GM23248 (cell line): Measurements from ENCODE around the gene MRPS34. TPM values are rescaled to one million over a fixed set of nuclear protein-coding genes. Genes with fewer than 3 reads are reported as not detected.

ENCODE experiments used
- DNase-seq: peaks from one replicate; pipeline ENCODE4 v3.0.0-alpha.2; 2015
- H2AFZ ChIP-seq: fragments of 200-600 bp; sonication (generic); 2 replicates; pipeline ENCODE4 v1.6.1; 2016; ENCODE audit warnings: antibody characterized with exemption
- H3F3A ChIP-seq: fragments of 200-600 bp; sonication (generic); 2 replicates; pipeline ENCODE4 v1.6.1; 2016; ENCODE audit warnings: mild to moderate bottlenecking, antibody characterized with exemption, mixed run types; ENCODE audit not compliant: insufficient read depth
- H3K27ac ChIP-seq: fragments of 200-600 bp; sonication (generic); 2 replicates; pipeline ENCODE4 v1.5.1; 2016; ENCODE audit warnings: mild to moderate bottlenecking
- H3K27me3 ChIP-seq: fragments of 200-600 bp; sonication (generic); replicated peaks from 2 replicates; pipeline ENCODE4 v1.6.1; 2016; ENCODE audit warnings: mild to moderate bottlenecking; ENCODE audit not compliant: insufficient read depth
- H3K36me3 ChIP-seq: fragments of 200-600 bp; sonication (generic); 2 replicates; pipeline ENCODE4 v1.6.1; 2016; ENCODE audit warnings: low read depth, mild to moderate bottlenecking
- H3K4me1 ChIP-seq: fragments of 200-600 bp; sonication (generic); 2 replicates; pipeline ENCODE4 v1.6.1; 2016; ENCODE audit warnings: mild to moderate bottlenecking; ENCODE audit not compliant: insufficient read depth
- H3K4me2 ChIP-seq: fragments of 200-600 bp; sonication (generic); one replicate; pipeline ENCODE4 v1.6.1; 2016; ENCODE audit warnings: mild to moderate bottlenecking; ENCODE audit not compliant: unreplicated experiment
- H3K4me3 ChIP-seq: fragments of 200-600 bp; sonication (generic); 2 replicates; pipeline ENCODE4 v1.5.1; 2016; ENCODE audit warnings: mild to moderate bottlenecking
- H3K79me2 ChIP-seq: fragments of 200-600 bp; sonication (generic); 2 replicates; pipeline ENCODE4 v1.6.1; 2016; ENCODE audit warnings: mild to moderate bottlenecking; ENCODE audit not compliant: insufficient read depth
- H3K9ac ChIP-seq: fragments of 200-600 bp; sonication (generic); 2 replicates; pipeline ENCODE4 v1.6.1; 2016; ENCODE audit warnings: mild to moderate bottlenecking
- H3K9me2 ChIP-seq: fragments of 200-600 bp; sonication (generic); 2 replicates; pipeline ENCODE4 v1.6.1; 2016; ENCODE audit warnings: mixed run types, mild to moderate bottlenecking, moderate library complexity; ENCODE audit not compliant: insufficient read depth
- H3K9me3 ChIP-seq: fragments of 200-600 bp; sonication (generic); one replicate; pipeline ENCODE4 v1.6.1; 2017; ENCODE audit warnings: low read depth
- H4K20me1 ChIP-seq: fragments of 200-600 bp; sonication (generic); 2 replicates; pipeline ENCODE4 v1.6.0; 2016; ENCODE audit not compliant: insufficient read depth
- EZH2 ChIP-seq: fragments of 200-600 bp; sonication (generic); IDR thresholded peaks from 2 replicates; pipeline ENCODE4 v1.6.1; 2018; ENCODE audit warnings: antibody characterized with exemption, mild to moderate bottlenecking; ENCODE audit not compliant: insufficient read depth, poor library complexity, severe bottlenecking
- EZH2phosphoT487 ChIP-seq: fragments of 200-600 bp; sonication (generic); IDR thresholded peaks from 2 replicates; pipeline ENCODE4 v1.6.1; 2018; ENCODE audit warnings: antibody characterized with exemption, moderate library complexity, mild to moderate bottlenecking, low read depth; ENCODE audit not compliant: insufficient read depth
- WGBS, 2 experiments: methylation state at CpG; one replicate each; pipeline ENCODE4 v1.1.6; 2015 to 2017; ENCODE audit warnings: low lambda C conversion rate in 2 of 2, low coverage in 1 of 2; ENCODE audit errors: missing lambda C conversion rate in 2 of 2; 5-methylcytosine and 5-hydroxymethylcytosine counted together
- in situ Hi-C: fragments of 300-500 bp; cut with MboI; formaldehyde crosslinking; loops from 2 replicates; pipeline ENCODE4 v1.15.0; 2020
- polyA plus RNA-seq: library from polyadenylated mRNA; unstranded; fragments of >200 nt; fragmentation: Nextera tagmentation; extraction: Ambion mirVana; gene quantifications from 2 replicates; pipeline ENCODE4 v1.2.1, GENCODE V29; 2016
- total RNA-seq: library from RNA; depleted of rRNA; stranded (reverse); fragments of >200 nt; shearing (Covaris generic); gene quantifications from 2 replicates; pipeline ENCODE4 v1.2.3, GENCODE V29; 2014

Gene MRPS34
- total and polyA plus RNA-seq, 2 experiments from 2014 or later: 96.5 to 119 TPM

DNA sequence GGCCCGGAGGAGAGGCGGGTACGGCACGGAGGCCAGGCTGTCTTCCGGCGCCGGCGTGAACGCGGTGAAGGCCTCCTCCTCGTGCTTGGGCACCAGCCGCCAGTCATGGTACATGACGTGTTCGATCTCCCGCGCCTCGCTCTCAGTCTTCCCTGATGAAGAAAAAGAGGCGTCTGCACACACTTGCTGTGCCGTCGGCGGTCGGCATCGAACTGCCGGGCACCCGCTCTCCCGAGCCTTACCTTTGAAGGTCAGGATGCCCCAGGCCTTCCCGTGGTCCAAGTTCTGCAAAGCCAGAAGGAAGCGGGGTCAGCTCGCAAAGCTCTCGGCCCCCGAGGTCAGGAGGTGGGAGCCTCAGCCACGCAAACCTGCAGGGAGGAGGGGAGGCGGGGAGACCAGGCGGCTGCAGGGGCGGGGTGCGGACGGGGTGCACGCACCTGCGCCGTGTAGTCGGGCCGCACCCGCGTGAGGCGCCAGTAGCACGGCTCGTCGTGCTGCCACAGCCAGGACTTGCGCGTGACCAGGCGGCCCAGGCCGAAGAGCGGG, 499 bp downstream of the MRPS34 start, which contains the start of gene EME2:
TSS of gene EME2 (plus strand) at position 449 of the 546 bp plus-strand sequence. CDS start 418 bp downstream, outside the sequence.
- H3K9ac ChIP-seq: peak within 1 kb of the TSS; percentile 86
- peaks cover 9% of the 10 kb centered on the region; the same call in 1 of the 2 replicates for H3K4me1 ChIP-seq
- H3K27me3 ChIP-seq: no peaks in the 10 kb centered on the region
- H3K36me3 ChIP-seq: no peaks in the 10 kb centered on the region
- DNase-seq: peak; percentile 74
- H3K9me3 ChIP-seq: no peaks in the 10 kb centered on the region
- WGBS, 2 experiments: 1% methylated on average over 36 to 48 of the region's 53 CpGs
- H3K9me2 ChIP-seq: no peaks in the 10 kb centered on the region
- in situ Hi-C loops: no loop called here
- TF ChIP-seq EZH2: no peak
- TF ChIP-seq EZH2phosphoT487: no peak
- H3K27ac ChIP-seq: peak within 1 kb of the TSS; percentile 44
- peak within 1 kb of the TSS; percentile 72 for H2AFZ ChIP-seq
- H3K79me2 ChIP-seq: peaks cover 38% of the 10 kb centered on the region
- peaks cover 11% of the 10 kb centered on the region; the same call in 1 of the 2 replicates for H3F3A ChIP-seq
- H4K20me1 ChIP-seq: no peaks in the 10 kb centered on the region
- H3K4me3 ChIP-seq: peak within 1 kb of the TSS; percentile 86
- peak within 1 kb of the TSS; percentile 93 for H3K4me2 ChIP-seq

- WGBS, 2 experiments: 2 to 3% methylated on average over 22 of the region's 22 CpGs
- DNase-seq: no peak
- peak overlapping the region; percentile 38 for H3K27ac ChIP-seq
Measured at GRCh38 chr16:1771864-1772361, 1.0 kb downstream of the MRPS34 start.

GRCh38 chr16:1771188-1771863, 1.6 kb downstream of the MRPS34 start, which contains the start of gene NME3:
Gene NME3, minus strand, starts transcription at chr16:1771543. Its CDS starts 9 bp downstream, at chr16:1771534.
- TF ChIP-seq EZH2phosphoT487 (no peak), EZH2 (no peak)
- 1% methylated on average over 47 to 78 of the region's 79 CpGs for WGBS, 2 experiments
- Histone ChIP-seq H3K9ac (peak within 1 kb of the TSS; percentile 86), H3F3A (peaks cover 11% of the 10 kb centered on the region; the same call in 1 of the 2 replicates), H3K9me3 (no peaks in the 10 kb centered on the region), H3K4me3 (peak within 1 kb of the TSS; percentile 86), H3K9me2 (no peaks in the 10 kb centered on the region), H3K27ac (peak within 1 kb of the TSS; percentile 57), H4K20me1 (no peaks in the 10 kb centered on the region), H3K27me3 (no peaks in the 10 kb centered on the region), H3K4me2 (peak within 1 kb of the TSS; percentile 93), H3K36me3 (no peaks in the 10 kb centered on the region), H3K79me2 (peaks cover 34% of the 10 kb centered on the region), H3K4me1 (peaks cover 9% of the 10 kb centered on the region; the same call in 1 of the 2 replicates), H2AFZ (peak within 1 kb of the TSS; percentile 60)
- peak; percentile 85 for DNase-seq
- in situ Hi-C loops: no loop called here

More at GRCh38 chr16:1771864-1772361, 1.0 kb downstream of the MRPS34 start:
- no peaks in the 10 kb centered on the region for H3K36me3 ChIP-seq
- H4K20me1 ChIP-seq: no peaks in the 10 kb centered on the region
- H3K4me3 ChIP-seq: peak overlapping the region; percentile 86
- in situ Hi-C loops: no loop called here
- no peaks in the 10 kb centered on the region for H3K9me2 ChIP-seq
- peaks cover 11% of the 10 kb centered on the region; the same call in 1 of the 2 replicates for H3F3A ChIP-seq
- H3K4me2 ChIP-seq: peak overlapping the region; percentile 93
- TF ChIP-seq EZH2: no peak
- no peak for TF ChIP-seq EZH2phosphoT487
- peak overlapping the region; percentile 86 for H3K9ac ChIP-seq
- no peaks in the 10 kb centered on the region for H3K9me3 ChIP-seq
- H3K79me2 ChIP-seq: peaks cover 38% of the 10 kb centered on the region
- peak overlapping the region; percentile 17; the same call in 1 of the 2 replicates for H2AFZ ChIP-seq
- H3K4me1 ChIP-seq: peaks cover 9% of the 10 kb centered on the region; the same call in 1 of the 2 replicates
- H3K27me3 ChIP-seq: no peaks in the 10 kb centered on the region

GRCh38 chr16:1770328-1771187, 2.4 kb downstream of the MRPS34 start:
- no peaks in the 10 kb centered on the region for H3K9me3 ChIP-seq
- H2AFZ ChIP-seq: no peak overlapping the region
- H3K9me2 ChIP-seq: no peaks in the 10 kb centered on the region
- peak; percentile 94 for DNase-seq
- peaks cover 11% of the 10 kb centered on the region; the same call in 1 of the 2 replicates for H3F3A ChIP-seq
- peak overlapping the region; percentile 57 for H3K27ac ChIP-seq
- WGBS, 2 experiments: 5 to 6% methylated on average over 60 to 62 of the region's 81 CpGs
- TF ChIP-seq EZH2 (no peak), EZH2phosphoT487 (no peak)
- H3K9ac ChIP-seq: peak overlapping the region; percentile 86
- H3K4me3 ChIP-seq: peak overlapping the region; percentile 86
- in situ Hi-C loops: no loop called here
- H3K27me3 ChIP-seq: no peaks in the 10 kb centered on the region
- H3K4me2 ChIP-seq: peak overlapping the region; percentile 93
- peaks cover 9% of the 10 kb centered on the region; the same call in 1 of the 2 replicates for H3K4me1 ChIP-seq
- H3K36me3 ChIP-seq: no peaks in the 10 kb centered on the region
- H4K20me1 ChIP-seq: no peaks in the 10 kb centered on the region
- H3K79me2 ChIP-seq: peaks cover 28% of the 10 kb centered on the region
